ENCODE measurements around the gene HLCS. TPM values are rescaled to one million over a fixed set of nuclear protein-coding genes. Genes with fewer than 3 reads are reported as not detected.

HLCS gene
- total and polyA plus RNA-seq, 2 of the 8 experiments (the other 6 are each of a cell fraction or from before 2014, with no cell fraction given), result 4.7 to 12.2 TPM

DNA sequence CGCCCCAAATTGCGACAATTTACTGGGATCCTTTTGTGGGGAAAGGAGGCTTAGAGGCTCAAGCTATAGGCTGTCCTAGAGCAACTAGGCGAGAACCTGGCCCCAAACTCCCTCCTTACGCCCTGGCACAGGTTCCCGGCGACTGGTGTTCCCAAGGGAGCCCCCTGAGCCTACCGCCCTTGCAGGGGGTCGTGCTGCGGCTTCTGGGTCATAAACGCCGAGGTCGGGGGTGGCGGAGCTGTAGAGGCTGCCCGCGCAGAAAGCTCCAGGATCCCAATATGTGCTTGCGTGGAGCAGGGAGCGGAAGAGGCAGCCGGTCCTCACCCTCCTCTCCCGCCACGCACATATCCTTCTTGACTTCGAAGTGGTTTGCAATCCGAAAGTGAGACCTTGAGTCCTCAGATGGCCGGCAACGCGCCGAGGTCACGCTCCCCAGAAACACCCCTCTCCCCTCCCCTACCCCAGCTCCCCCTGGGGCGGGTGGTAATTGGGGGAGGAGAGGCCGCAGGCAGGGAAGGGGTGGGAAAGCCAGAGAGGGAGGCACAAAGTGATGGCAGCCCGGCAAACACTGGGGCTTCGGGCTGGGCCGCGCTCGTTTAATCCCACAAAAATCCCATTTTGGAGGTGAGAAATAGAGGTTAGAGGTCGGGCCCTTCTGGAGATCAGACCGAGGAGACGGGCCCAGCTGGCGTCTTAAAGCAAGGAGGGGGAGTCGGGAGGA lies 261.4 kb downstream of the HLCS start:
- Histone ChIP-seq H3K36me3 (ENCODE audit: control insufficient read depth in 2 of 4, insufficient read depth in 4 of 4, low read length in 3 of 4) (peaks cover 0 to 19% (median 0%) of the 10 kb centered on the region in 4 experiments; a peak in 1 of 8 replicates), H3K79me2 (ENCODE audit: control insufficient read depth in 1 of 2, insufficient read depth in 2 of 2, low read length in 2 of 2) (no peaks in the 10 kb centered on the region), H3K18ac (ENCODE audit: extremely low read depth, low read length) (no peak overlapping the region; the same call in none of the 2 replicates), H3K9ac (replicated peaks in 1 of 4; ENCODE audit: extremely low read depth in 1 of 4, low read depth in 3 of 4, low read length in 3 of 4) (no peak overlapping the region), H3K79me1 (ENCODE audit: low read depth, low read length) (no peaks in the 10 kb centered on the region; the same call in 1 of the 2 replicates), H4K5ac (ENCODE audit: insufficient read length, low read depth, low read length) (no peak overlapping the region), H4K91ac (replicated peaks; ENCODE audit: insufficient read length, low read length) (no peak overlapping the region), H3K9me3 (ENCODE audit: insufficient read depth in 2 of 2, low read depth in 1 of 2, low read length in 1 of 2) (no peaks in the 10 kb centered on the region), H2AFZ (ENCODE audit: low read length) (no peak overlapping the region), H3K4me2 (ENCODE audit: insufficient read depth in 1 of 2, low read depth in 2 of 2, low read length in 2 of 2) (peak overlapping the region; percentile 52 to 90), H3K4me1 (replicated peaks in 1 of 4; ENCODE audit: control insufficient read depth in 3 of 4, insufficient read depth in 4 of 4, low read length in 3 of 4) (peaks cover 0 to 58% (median 42%) of the 10 kb centered on the region in 4 experiments; a peak in 6 of 7 replicates), H3K14ac (ENCODE audit: insufficient read length) (no peak overlapping the region), H2BK5ac (ENCODE audit: low read depth, low read length) (no peak overlapping the region), H2BK20ac (ENCODE audit: low read length) (peak overlapping the region; percentile 72; the same call in 1 of the 2 replicates), H3K56ac (replicated peaks; ENCODE audit: insufficient read length, low read depth, low read length) (no peak overlapping the region), H3K4me3 (ENCODE audit: extremely low read depth in 1 of 4, insufficient read depth in 2 of 4, low read depth in 3 of 4, low read length in 4 of 4) (peak overlapping the region in 3 of 4 experiments; percentile 11 to 44 (median 19); a peak in 4 of 8 replicates), H4K20me1 (replicated peaks in 1 of 2; ENCODE audit: control insufficient read depth in 1 of 2, insufficient read depth in 2 of 2, low read length in 2 of 2) (peaks cover 10 to 18% of the 10 kb centered on the region in 2 experiments), H2AK5ac (ENCODE audit: low read depth, low read length) (no peak overlapping the region), H2BK15ac (ENCODE audit: low read length) (no peak overlapping the region), H3K23ac (ENCODE audit: insufficient read length) (no peak overlapping the region), H2BK120ac (replicated peaks; ENCODE audit: low read depth, low read length) (no peak overlapping the region), H4K8ac (ENCODE audit: extremely low read depth, insufficient read depth, low read length) (no peak overlapping the region), H3K27ac (ENCODE audit: low read depth, low read length) (no peak overlapping the region), H3K23me2 (ENCODE audit: low read depth, low read length) (no peaks in the 10 kb centered on the region; the same call in 1 of the 2 replicates), H3K27me3 (replicated peaks in 1 of 4; ENCODE audit: control insufficient read depth in 3 of 4, extremely low read depth in 1 of 4, insufficient read depth in 3 of 4, low read length in 3 of 4) (peaks cover 95 to 100% (median 100%) of the 10 kb centered on the region in 4 experiments), H2BK12ac (ENCODE audit: low read depth, low read length) (peak overlapping the region; percentile 60; the same call in 1 of the 2 replicates), H3K4ac (replicated peaks; ENCODE audit: insufficient read length, low read depth, low read length) (no peak overlapping the region)
- WGBS, 2 experiments (ENCODE audit: extremely low coverage in 1 of 2, insufficient coverage in 1 of 2, insufficient read length in 1 of 2, insufficient replicate concordance in 2 of 2, low coverage in 1 of 2, low lambda C conversion rate in 2 of 2, missing lambda C conversion rate in 1 of 2), result 3% methylated on average over 25 of the region's 39 CpGs; no CpG with 5 or more reads in 1 of the 2 experiments
- FAIRE-seq (no peak), DNase-seq (ENCODE audit: low read depth in 1 of 2, low spot score in 2 of 2) (peak in 1 of 2 experiments; percentile 73)
- no peak for TF ChIP-seq EGR1 (IDR thresholded peaks at IDR 0.05; ENCODE audit: borderline replicate concordance, low read depth, low read length)
- TF ChIP-seq CTBP2 (IDR thresholded peaks at IDR 0.05; ENCODE audit: borderline replicate concordance, insufficient read depth, insufficient read length, low read length), result peak; percentile 20
- TF ChIP-seq, protein P1, sequence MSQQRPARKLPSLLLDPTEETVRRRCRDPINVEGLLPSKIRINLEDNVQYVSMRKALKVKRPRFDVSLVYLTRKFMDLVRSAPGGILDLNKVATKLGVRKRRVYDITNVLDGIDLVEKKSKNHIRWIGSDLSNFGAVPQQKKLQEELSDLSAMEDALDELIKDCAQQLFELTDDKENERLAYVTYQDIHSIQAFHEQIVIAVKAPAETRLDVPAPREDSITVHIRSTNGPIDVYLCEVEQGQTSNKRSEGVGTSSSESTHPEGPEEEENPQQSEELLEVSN (IDR thresholded peaks at IDR 0.05), result no peak; the same call in 1 of the 2 replicates
- peak; percentile 9 for TF ChIP-seq RNF2 (IDR thresholded peaks at IDR 0.05; ENCODE audit: borderline replicate concordance, low read depth, low read length, missing control alignments, poor library complexity, severe bottlenecking)
- TF ChIP-seq SUZ12 (IDR thresholded peaks at IDR 0.05; ENCODE audit: low read length), result peak; percentile 96
- TF ChIP-seq EZH2 (IDR thresholded peaks at IDR 0.05; ENCODE audit: low read depth, low read length, severe bottlenecking), result peak; percentile 94
- no peak for TF ChIP-seq POLR2AphosphoS5 (IDR thresholded peaks at IDR 0.05; ENCODE audit: low read depth, low read length)
- no peak for TF ChIP-seq CBX5 (IDR thresholded peaks at IDR 0.05; ENCODE audit: low read depth, low read length)
- TF ChIP-seq GABPA (IDR thresholded peaks at IDR 0.05; ENCODE audit: borderline replicate concordance, insufficient read depth, low read length), result no peak
- CTCF ChIA-PET (ENCODE audit: partially characterized antibody), result interaction anchor here (0.9 to 2.8 kb wide), 6 partner anchors 9 to 212 kb away, joined by 3 to 14 read pairs (median 6); no protein-coding TSS in a partner anchor
- POLR2A ChIA-PET (ENCODE audit: partially characterized antibody), result interaction anchor here (2.5 kb wide), 1 partner anchor 13 kb away, joined by 11 read pairs; no protein-coding TSS in a partner anchor

Measured in H1 (cell line).